NCI-H1092 (cell line): ENCODE data around the gene FRG1.
"Not testable (repeated sequence)": the region's sequence is repeated elsewhere in the genome, so short reads cannot be mapped to it uniquely, and the experiment has no call there.

Experiments
- DNase-seq: peaks from one replicate; lab custom pipeline; 2025; lab: John Stamatoyannopoulos, UW

Gene FRG1

DNA sequence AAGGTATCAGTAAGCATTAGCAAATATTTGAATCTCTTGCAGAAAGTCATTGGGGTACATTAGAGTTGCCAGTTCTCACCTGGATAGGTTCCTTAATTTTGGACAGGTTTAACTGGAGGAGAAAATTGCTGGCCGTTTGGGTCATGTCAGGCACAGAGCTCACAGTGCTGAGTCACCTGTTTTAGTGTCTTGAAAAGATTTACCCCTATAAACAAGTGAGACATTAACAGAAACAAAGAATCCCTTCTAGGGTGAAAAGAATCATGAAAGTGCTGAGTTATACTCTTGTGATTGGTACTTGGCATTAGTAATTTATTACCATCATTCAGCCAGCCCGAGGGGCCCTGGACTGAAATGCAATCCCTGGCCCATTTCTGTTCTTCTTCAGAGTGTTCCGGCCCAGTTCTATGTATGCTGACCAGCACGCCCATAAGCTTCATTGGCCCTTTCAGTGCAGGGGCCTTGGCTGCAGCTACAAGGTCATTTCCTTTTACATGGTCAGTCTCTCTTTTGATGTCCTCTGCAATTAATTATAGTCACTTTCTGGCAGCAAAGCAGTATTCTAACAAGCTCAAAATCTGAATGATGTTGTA lies 45.1 kb downstream of the FRG1 start:
- DNase-seq: not testable (repeated sequence)

DNA sequence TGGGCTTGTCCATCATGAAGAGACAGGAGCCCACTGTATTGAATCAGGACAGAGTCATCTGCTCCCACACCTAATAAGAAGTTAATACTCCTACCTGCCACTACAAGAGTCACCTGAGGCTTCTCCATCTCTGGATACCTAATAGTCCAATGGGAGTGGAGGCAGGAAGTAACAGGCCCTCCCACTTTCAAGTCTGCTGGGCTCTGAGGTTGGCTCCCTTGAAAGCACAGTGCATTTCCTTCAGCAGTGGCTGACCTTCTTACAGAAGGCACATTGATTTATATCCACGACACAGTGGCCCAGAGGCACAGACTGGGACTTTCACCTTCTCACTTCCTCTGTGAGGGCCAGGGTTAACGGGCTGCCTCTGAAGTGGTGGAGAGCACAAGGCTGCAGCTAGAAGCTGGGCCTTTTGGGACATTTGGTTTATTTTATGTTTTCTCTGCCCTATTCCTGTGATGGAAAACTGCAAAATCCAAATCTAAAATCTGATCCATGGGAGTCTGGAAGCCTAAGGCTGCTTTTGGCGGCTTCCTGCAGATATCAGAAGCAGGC lies 48.3 kb downstream of the FRG1 start:
- no peak for DNase-seq

DNA sequence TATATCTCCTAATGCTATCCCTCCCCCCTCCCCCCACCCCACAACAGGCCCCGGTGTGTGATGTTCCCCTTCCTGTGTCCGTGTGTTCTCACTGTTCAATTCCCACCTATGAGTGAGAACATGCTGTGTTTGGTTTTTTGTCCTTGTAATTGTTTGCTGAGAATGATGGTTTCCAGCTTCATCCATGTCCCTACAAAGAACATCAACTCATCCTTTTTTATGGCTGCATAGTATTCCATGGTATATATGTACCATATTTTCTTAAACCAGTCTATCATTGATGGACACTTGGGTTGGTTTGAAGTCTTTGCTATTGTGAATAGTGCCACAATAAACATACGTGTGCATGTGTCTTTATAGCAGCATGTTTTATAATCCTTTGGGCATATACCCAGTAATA lies 49.3 kb downstream of the FRG1 start:
- not testable (repeated sequence) for DNase-seq
